Measurements from ENCODE around the gene GALNT17.

DNA sequence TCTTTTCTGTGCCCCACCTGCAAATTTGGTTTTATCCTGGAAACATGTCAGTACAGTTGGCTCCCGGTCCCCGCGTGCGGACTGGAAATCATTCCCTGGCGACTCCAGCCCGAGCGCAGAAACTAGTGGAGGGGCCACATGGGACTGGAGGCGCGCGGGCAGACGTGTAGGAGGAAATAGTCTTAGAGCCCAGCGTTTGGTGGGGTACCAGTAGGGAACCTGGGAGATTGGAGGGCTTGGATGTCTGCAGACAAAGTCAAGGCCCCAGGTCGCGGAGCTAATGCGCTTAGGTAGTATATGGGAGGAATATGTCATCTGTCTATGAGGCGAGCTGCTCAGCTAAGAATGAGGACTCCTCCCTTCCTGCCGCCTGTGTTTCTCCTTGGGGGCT, 1.3 kb downstream of the GALNT17 start:
- TF ChIP-seq ZNF530 (tag by site-specific recombination; IDR thresholded peaks at IDR 0.05; ENCODE audit: low read depth) = no peak
- TF ChIP-seq, protein P1, sequence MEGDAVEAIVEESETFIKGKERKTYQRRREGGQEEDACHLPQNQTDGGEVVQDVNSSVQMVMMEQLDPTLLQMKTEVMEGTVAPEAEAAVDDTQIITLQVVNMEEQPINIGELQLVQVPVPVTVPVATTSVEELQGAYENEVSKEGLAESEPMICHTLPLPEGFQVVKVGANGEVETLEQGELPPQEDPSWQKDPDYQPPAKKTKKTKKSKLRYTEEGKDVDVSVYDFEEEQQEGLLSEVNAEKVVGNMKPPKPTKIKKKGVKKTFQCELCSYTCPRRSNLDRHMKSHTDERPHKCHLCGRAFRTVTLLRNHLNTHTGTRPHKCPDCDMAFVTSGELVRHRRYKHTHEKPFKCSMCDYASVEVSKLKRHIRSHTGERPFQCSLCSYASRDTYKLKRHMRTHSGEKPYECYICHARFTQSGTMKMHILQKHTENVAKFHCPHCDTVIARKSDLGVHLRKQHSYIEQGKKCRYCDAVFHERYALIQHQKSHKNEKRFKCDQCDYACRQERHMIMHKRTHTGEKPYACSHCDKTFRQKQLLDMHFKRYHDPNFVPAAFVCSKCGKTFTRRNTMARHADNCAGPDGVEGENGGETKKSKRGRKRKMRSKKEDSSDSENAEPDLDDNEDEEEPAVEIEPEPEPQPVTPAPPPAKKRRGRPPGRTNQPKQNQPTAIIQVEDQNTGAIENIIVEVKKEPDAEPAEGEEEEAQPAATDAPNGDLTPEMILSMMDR (tag by site-specific recombination; IDR thresholded peaks at IDR 0.05) = no peak
- TF ChIP-seq, protein P2, sequence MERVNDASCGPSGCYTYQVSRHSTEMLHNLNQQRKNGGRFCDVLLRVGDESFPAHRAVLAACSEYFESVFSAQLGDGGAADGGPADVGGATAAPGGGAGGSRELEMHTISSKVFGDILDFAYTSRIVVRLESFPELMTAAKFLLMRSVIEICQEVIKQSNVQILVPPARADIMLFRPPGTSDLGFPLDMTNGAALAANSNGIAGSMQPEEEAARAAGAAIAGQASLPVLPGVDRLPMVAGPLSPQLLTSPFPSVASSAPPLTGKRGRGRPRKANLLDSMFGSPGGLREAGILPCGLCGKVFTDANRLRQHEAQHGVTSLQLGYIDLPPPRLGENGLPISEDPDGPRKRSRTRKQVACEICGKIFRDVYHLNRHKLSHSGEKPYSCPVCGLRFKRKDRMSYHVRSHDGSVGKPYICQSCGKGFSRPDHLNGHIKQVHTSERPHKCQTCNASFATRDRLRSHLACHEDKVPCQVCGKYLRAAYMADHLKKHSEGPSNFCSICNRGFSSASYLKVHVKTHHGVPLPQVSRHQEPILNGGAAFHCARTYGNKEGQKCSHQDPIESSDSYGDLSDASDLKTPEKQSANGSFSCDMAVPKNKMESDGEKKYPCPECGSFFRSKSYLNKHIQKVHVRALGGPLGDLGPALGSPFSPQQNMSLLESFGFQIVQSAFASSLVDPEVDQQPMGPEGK (tag by site-specific recombination; IDR thresholded peaks at IDR 0.05) = no peak
- no peak for TF ChIP-seq ZNF274 (IDR thresholded peaks at IDR 0.05; ENCODE audit: low read length)
- no peak for TF ChIP-seq ZNF274 (tag by site-specific recombination; IDR thresholded peaks at IDR 0.05; ENCODE audit: borderline replicate concordance)
- no peak for TF ChIP-seq ZNF302 (tag by site-specific recombination; IDR thresholded peaks at IDR 0.05; ENCODE audit: low read depth)
- TF ChIP-seq, protein P3, sequence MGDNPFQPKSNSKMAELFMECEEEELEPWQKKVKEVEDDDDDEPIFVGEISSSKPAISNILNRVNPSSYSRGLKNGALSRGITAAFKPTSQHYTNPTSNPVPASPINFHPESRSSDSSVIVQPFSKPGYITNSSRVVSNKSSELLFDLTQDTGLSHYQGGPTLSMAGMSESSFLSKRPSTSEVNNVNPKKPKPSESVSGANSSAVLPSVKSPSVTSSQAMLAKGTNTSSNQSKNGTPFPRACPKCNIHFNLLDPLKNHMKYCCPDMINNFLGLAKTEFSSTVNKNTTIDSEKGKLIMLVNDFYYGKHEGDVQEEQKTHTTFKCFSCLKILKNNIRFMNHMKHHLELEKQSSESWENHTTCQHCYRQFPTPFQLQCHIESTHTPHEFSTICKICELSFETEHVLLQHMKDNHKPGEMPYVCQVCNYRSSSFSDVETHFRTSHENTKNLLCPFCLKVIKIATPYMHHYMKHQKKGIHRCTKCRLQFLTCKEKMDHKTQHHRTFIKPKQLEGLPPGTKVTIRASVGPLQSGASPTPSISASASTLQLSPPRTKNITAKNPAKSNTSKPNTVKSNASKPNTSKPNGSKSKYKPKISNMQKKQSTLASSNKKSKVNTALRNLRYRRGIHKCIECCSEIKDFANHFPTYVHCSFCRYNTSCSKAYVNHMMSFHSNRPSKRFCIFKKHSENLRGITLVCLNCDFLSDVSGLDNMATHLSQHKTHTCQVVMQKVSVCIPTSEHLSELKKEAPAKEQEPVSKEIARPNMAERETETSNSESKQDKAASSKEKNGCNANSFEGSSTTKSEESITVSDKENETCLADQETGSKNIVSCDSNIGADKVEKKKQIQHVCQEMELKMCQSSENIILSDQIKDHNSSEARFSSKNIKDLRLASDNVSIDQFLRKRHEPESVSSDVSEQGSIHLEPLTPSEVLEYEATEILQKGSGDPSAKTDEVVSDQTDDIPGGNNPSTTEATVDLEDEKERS (tag by site-specific recombination; IDR thresholded peaks at IDR 0.05) = no peak
- no peak for TF ChIP-seq SP2 (tag by site-specific recombination; IDR thresholded peaks at IDR 0.05)
- no peak for TF ChIP-seq ZNF202 (tag by site-specific recombination; IDR thresholded peaks at IDR 0.05; ENCODE audit: borderline replicate concordance)
- TF ChIP-seq SETDB1 (IDR thresholded peaks at IDR 0.05; ENCODE audit: insufficient read length, low read length) = no peak
- no peak for TF ChIP-seq ZNF112 (tag by site-specific recombination; IDR thresholded peaks at IDR 0.05)
- TF ChIP-seq ZNF747 (tag by site-specific recombination; IDR thresholded peaks at IDR 0.05) = no peak
- TF ChIP-seq ZNF76 (tag by site-specific recombination; IDR thresholded peaks at IDR 0.05; ENCODE audit: borderline replicate concordance, low read depth) = no peak
- TF ChIP-seq, protein P4, sequence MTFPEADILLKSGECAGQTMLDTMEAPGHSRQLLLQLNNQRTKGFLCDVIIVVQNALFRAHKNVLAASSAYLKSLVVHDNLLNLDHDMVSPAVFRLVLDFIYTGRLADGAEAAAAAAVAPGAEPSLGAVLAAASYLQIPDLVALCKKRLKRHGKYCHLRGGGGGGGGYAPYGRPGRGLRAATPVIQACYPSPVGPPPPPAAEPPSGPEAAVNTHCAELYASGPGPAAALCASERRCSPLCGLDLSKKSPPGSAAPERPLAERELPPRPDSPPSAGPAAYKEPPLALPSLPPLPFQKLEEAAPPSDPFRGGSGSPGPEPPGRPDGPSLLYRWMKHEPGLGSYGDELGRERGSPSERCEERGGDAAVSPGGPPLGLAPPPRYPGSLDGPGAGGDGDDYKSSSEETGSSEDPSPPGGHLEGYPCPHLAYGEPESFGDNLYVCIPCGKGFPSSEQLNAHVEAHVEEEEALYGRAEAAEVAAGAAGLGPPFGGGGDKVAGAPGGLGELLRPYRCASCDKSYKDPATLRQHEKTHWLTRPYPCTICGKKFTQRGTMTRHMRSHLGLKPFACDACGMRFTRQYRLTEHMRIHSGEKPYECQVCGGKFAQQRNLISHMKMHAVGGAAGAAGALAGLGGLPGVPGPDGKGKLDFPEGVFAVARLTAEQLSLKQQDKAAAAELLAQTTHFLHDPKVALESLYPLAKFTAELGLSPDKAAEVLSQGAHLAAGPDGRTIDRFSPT (tag by site-specific recombination; IDR thresholded peaks at IDR 0.05) = no peak
- TF ChIP-seq ZNF610 (tag by site-specific recombination; IDR thresholded peaks at IDR 0.05; ENCODE audit: borderline replicate concordance) = no peak

Data from HEK293 (cell line).